SK-N-SH (cell line): Measurements from ENCODE around the gene MAG. TPM values are rescaled to one million over a fixed set of nuclear protein-coding genes. Genes with fewer than 3 reads are reported as not detected.

Experiments
- CTCF ChIA-PET: fragments of 300-600, 350-600 bp; formaldehyde crosslinking; extraction: SDS; loops from one replicate; lab custom pipeline; 2021; lab: Yijun Ruan, JAX
- POLR2A ChIA-PET: fragments of 350-600 bp; sonication (Branson Sonifier 250); formaldehyde crosslinking; extraction: SDS; loops from one replicate; lab custom pipeline; 2020; ENCODE audit warnings: antibody characterized with exemption, inconsistent platforms; lab: Yijun Ruan, JAX
- DNase-seq: peaks from one replicate; pipeline ENCODE4 v3.0.0; 2012
- H2AFZ ChIP-seq: fragments of 200-600 bp; sonication (generic); 2 replicates; pipeline ENCODE4 v1.8.1; 2016; ENCODE audit warnings: antibody characterized with exemption, mild to moderate bottlenecking, low read depth
- H3F3A ChIP-seq: fragments of 200-600 bp; sonication (generic); replicated peaks from 2 replicates; pipeline ENCODE3; 2016; ENCODE audit warnings: antibody characterized with exemption, mild to moderate bottlenecking; ENCODE audit not compliant: insufficient read depth
- H3K27ac ChIP-seq, 2 experiments: fragments of 200-500 bp in 1 of 2; fragments of 200-600 bp in 1 of 2; sonication (Bioruptor generic) in 1 of 2; sonication (generic), shearing (Covaris generic) in 1 of 2; 2 replicates each; pipeline versions ENCODE4 v1.5.1 to v1.6.1; 2014 to 2016; ENCODE audit warnings: low read depth in 2 of 2, inconsistent platforms in 1 of 2, low read length in 1 of 2, mild to moderate bottlenecking in 1 of 2, mixed read lengths in 1 of 2
- H3K27me3 ChIP-seq: fragments of 200-600 bp; sonication (generic), shearing (Covaris generic); 2 replicates; pipeline ENCODE4 v1.6.1; 2016; ENCODE audit warnings: mixed run types; ENCODE audit not compliant: insufficient read depth
- H3K36me3 ChIP-seq, 2 experiments: fragments of 200-500 bp in 1 of 2; fragments of 200-600 bp in 1 of 2; sonication (Bioruptor generic) in 1 of 2; sonication (generic) in 1 of 2; replicated peaks in 1 of 2; 2 replicates each; pipeline versions ENCODE3 to v1.5.1; 2014 to 2016; ENCODE audit warnings: low read length in 1 of 2, mild to moderate bottlenecking in 1 of 2; ENCODE audit not compliant: insufficient read depth in 2 of 2, control insufficient read depth in 1 of 2
- H3K4me1 ChIP-seq, 2 experiments: fragments of 200-500 bp in 1 of 2; fragments of 200-600 bp in 1 of 2; sonication (Bioruptor generic) in 1 of 2; sonication (generic), shearing (Covaris generic) in 1 of 2; 2 replicates each; pipeline versions ENCODE4 v1.5.1 to v1.6.1; 2014 to 2016; ENCODE audit warnings: low read depth in 1 of 2, low read length in 1 of 2, mixed run types in 1 of 2; ENCODE audit not compliant: insufficient read depth in 2 of 2, control insufficient read depth in 1 of 2
- H3K4me2 ChIP-seq: fragments of 200-600 bp; sonication (generic), shearing (Covaris generic); 2 replicates; pipeline ENCODE4 v1.6.1; 2017; ENCODE audit warnings: mixed run types
- H3K4me3 ChIP-seq, 2 experiments: fragments of 200-500 bp in 1 of 2; fragments of 200-600 bp in 1 of 2; sonication (Bioruptor generic) in 1 of 2; sonication (generic), shearing (Covaris generic) in 1 of 2; 2 replicates each; pipeline versions ENCODE4 v1.5.1 to v1.8.1; 2014 to 2016; ENCODE audit warnings: low read depth in 2 of 2, inconsistent platforms in 1 of 2, low read length in 1 of 2, mild to moderate bottlenecking in 1 of 2, mixed read lengths in 1 of 2, moderate library complexity in 1 of 2
- H3K79me2 ChIP-seq: fragments of 200-600 bp; sonication (generic); 2 replicates; pipeline ENCODE4 v1.8.1; 2017; ENCODE audit warnings: mild to moderate bottlenecking; ENCODE audit not compliant: insufficient read depth
- H3K9ac ChIP-seq: fragments of 200-600 bp; sonication (generic); 2 replicates; pipeline ENCODE4 v1.6.1; 2017; ENCODE audit warnings: mixed run types
- H3K9me2 ChIP-seq: fragments of 200-600 bp; sonication (generic); 2 replicates; pipeline ENCODE4 v1.6.1; 2017; ENCODE audit warnings: mixed run types
- H3K9me3 ChIP-seq: fragments of 200-600 bp; sonication (generic); 2 replicates; pipeline ENCODE4 v1.6.1; 2017; ENCODE audit warnings: mixed run types, mild to moderate bottlenecking, moderate library complexity
- H4K20me1 ChIP-seq: fragments of 200-600 bp; sonication (generic); 2 replicates; pipeline ENCODE4 v1.6.1; 2017; ENCODE audit warnings: mild to moderate bottlenecking, mixed run types; ENCODE audit not compliant: insufficient read depth
- CTCF ChIP-seq: fragments of 200-600 bp; sonication (generic); IDR thresholded peaks from 2 replicates; pipeline ENCODE4 v1.6.1; 2017; ENCODE audit warnings: antibody characterized with exemption, mild to moderate bottlenecking, moderate library complexity
- EZH2phosphoT487 ChIP-seq: fragments of 200-600 bp; sonication (generic); IDR thresholded peaks from 2 replicates; pipeline ENCODE4 v1.6.1; 2017; ENCODE audit warnings: low read depth, mixed run types, mild to moderate bottlenecking, antibody characterized with exemption, moderate library complexity, borderline replicate concordance
- FOXM1 ChIP-seq: IDR thresholded peaks from 2 replicates; pipeline ENCODE4 v1.4.0; 2012; ENCODE audit warnings: low read depth, mild to moderate bottlenecking
- MXI1 ChIP-seq: IDR thresholded peaks from 2 replicates; pipeline ENCODE4 v1.6.1; 2012; ENCODE audit warnings: mild to moderate bottlenecking, low read depth, low read length, improper control_type of control experiment
- POLR2AphosphoS5 ChIP-seq: IDR thresholded peaks from 2 replicates; pipeline ENCODE4 v1.6.1; 2012; ENCODE audit warnings: low read depth, low read length
- REST ChIP-seq: IDR thresholded peaks from 2 replicates; pipeline ENCODE4 v1.6.1; 2012; ENCODE audit warnings: mild to moderate bottlenecking, low read depth, low read length, moderate library complexity
- SIN3A ChIP-seq: IDR thresholded peaks from 2 replicates; pipeline ENCODE4 v1.6.1; 2012; ENCODE audit warnings: low read depth, mild to moderate bottlenecking, low read length, moderate library complexity, borderline replicate concordance
- SMC3 ChIP-seq: IDR thresholded peaks from 2 replicates; pipeline ENCODE4 v1.6.1; 2012; ENCODE audit warnings: low read depth, low read length, improper control_type of control experiment
- TAF1 ChIP-seq: IDR thresholded peaks from 2 replicates; pipeline ENCODE4 v1.6.1; 2012; ENCODE audit warnings: low read depth, mild to moderate bottlenecking, low read length, moderate library complexity, borderline replicate concordance
- TEAD4 ChIP-seq: IDR thresholded peaks from 2 replicates; pipeline ENCODE4 v1.4.0; 2012; ENCODE audit warnings: mild to moderate bottlenecking, borderline replicate concordance; ENCODE audit not compliant: insufficient read depth
- YY1 ChIP-seq: IDR thresholded peaks from 2 replicates; pipeline ENCODE4 v1.4.0; 2012; ENCODE audit warnings: low read depth, mild to moderate bottlenecking
- WGBS: methylation state at CpG from one replicate; pipeline ENCODE4 v1.1.6; 2017; ENCODE audit warnings: low lambda C conversion rate; 5-methylcytosine and 5-hydroxymethylcytosine counted together
- polyA plus RNA-seq, 3 experiments: library from polyadenylated mRNA; depleted of rRNA; stranded (reverse); fragments of >200 nt; gene quantifications; 2 replicates each; pipeline ENCODE4 v1.2.3, GENCODE V29; 2012
- TF ChIP-seq, protein P1 (sequence below): IDR thresholded peaks from 2 replicates; pipeline ENCODE4 v1.4.0; 2012; ENCODE audit warnings: low read depth, borderline replicate concordance
- TF ChIP-seq, protein P2 (sequence below): fragments of 150-350 bp; IDR thresholded peaks from 2 replicates; pipeline ENCODE4 v1.6.1; 2016; ENCODE audit warnings: mild to moderate bottlenecking, low read depth, low read length

The MAG gene
- polyA plus RNA-seq, 1 of the 3 experiments (the other 2 are of a cell fraction), result not detected

- Histone ChIP-seq H3K4me1 (no peaks in the 10 kb centered on the region), H3F3A (no peaks in the 10 kb centered on the region), H2AFZ (no peak overlapping the region), H3K9me2 (no peaks in the 10 kb centered on the region), H3K9ac (no peak overlapping the region), H3K36me3 (no peaks in the 10 kb centered on the region), H3K4me2 (no peak overlapping the region), H3K4me3 (no peak overlapping the region), H4K20me1 (no peaks in the 10 kb centered on the region), H3K27ac (no peak overlapping the region), H3K9me3 (no peaks in the 10 kb centered on the region), H3K27me3 (peaks cover 70% of the 10 kb centered on the region; the same call in 1 of the 2 replicates), H3K79me2 (no peaks in the 10 kb centered on the region)
- ChIA-PET POLR2A (no interaction called here), CTCF (interaction anchor here (0.7 to 1.1 kb wide), 4 partner anchors 17 to 65 kb away, joined by 3 read pairs; no protein-coding TSS in a partner anchor)
- 47% methylated on average over 10 of the region's 10 CpGs for WGBS
- TF ChIP-seq, protein P1, sequence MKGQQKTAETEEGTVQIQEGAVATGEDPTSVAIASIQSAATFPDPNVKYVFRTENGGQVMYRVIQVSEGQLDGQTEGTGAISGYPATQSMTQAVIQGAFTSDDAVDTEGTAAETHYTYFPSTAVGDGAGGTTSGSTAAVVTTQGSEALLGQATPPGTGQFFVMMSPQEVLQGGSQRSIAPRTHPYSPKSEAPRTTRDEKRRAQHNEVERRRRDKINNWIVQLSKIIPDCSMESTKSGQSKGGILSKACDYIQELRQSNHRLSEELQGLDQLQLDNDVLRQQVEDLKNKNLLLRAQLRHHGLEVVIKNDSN, result no peak
- TF ChIP-seq MXI1 (no peak), REST (no peak), TAF1 (no peak), POLR2AphosphoS5 (no peak), FOXM1 (no peak), EZH2phosphoT487 (no peak), YY1 (no peak)
- TF ChIP-seq, protein P2, sequence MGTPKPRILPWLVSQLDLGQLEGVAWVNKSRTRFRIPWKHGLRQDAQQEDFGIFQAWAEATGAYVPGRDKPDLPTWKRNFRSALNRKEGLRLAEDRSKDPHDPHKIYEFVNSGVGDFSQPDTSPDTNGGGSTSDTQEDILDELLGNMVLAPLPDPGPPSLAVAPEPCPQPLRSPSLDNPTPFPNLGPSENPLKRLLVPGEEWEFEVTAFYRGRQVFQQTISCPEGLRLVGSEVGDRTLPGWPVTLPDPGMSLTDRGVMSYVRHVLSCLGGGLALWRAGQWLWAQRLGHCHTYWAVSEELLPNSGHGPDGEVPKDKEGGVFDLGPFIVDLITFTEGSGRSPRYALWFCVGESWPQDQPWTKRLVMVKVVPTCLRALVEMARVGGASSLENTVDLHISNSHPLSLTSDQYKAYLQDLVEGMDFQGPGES, result no peak
- no peak for DNase-seq
Measured at GRCh38 chr19:35287713-35288112, 4.2 kb upstream of the MAG start.

DNA sequence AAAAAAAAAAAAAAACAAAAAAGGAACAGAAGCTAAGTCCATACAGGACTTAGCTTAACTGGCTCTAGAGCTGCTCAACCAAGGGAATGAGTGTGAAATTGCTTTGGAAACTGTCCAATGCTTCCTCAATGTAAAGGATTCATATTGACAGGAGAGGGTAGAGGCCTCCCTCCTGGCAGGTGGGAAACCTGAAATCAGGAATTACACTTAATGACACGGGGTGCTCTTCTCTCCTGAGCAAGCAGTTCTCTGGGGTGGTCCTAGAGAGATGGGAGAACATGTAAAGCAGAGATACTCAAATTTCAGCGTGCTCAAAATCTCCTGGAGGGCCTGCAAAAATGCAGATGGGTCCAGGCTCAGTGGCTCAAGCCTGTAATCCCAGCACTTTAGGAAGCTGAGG, 3.6 kb upstream of the MAG start:
- Histone ChIP-seq H3F3A (no peaks in the 10 kb centered on the region), H3K27ac (no peak overlapping the region), H3K9me2 (no peaks in the 10 kb centered on the region), H3K4me2 (no peak overlapping the region), H3K4me1 (no peaks in the 10 kb centered on the region), H4K20me1 (no peaks in the 10 kb centered on the region), H3K27me3 (peaks cover 70% of the 10 kb centered on the region), H3K79me2 (no peaks in the 10 kb centered on the region), H2AFZ (no peak overlapping the region), H3K36me3 (no peaks in the 10 kb centered on the region), H3K4me3 (no peak overlapping the region), H3K9ac (no peak overlapping the region), H3K9me3 (no peaks in the 10 kb centered on the region)
- TF ChIP-seq POLR2AphosphoS5 (no peak), SMC3 (no peak), YY1 (no peak), SIN3A (no peak), TEAD4 (no peak), CTCF (no peak)
- ChIA-PET POLR2A (no interaction called here), CTCF (interaction anchor here (1.1 to 1.9 kb wide), 3 partner anchors 17 to 207 kb away, joined by 3 to 6 read pairs (median 4); partner anchors contain the start of gene USF2)
- no peak for DNase-seq
- 21% methylated on average over 2 of the region's 2 CpGs for WGBS
